Loucy (cell line): ENCODE measurements around the gene FAM163B.

Source experiments
- H2AFZ ChIP-seq: fragments of 200-600 bp; sonication (generic); 2 replicates; pipeline ENCODE4 v1.6.0; 2016; ENCODE audit warnings: antibody characterized with exemption, mild to moderate bottlenecking, low read length, moderate library complexity
- H3F3A ChIP-seq: fragments of 200-600 bp; 2 replicates; pipeline ENCODE4 v1.6.0; 2016; ENCODE audit warnings: antibody characterized with exemption, low read depth, mild to moderate bottlenecking
- H3K27me3 ChIP-seq: fragments of 200-600 bp; sonication (generic); 2 replicates; pipeline ENCODE4 v1.6.1; 2014; ENCODE audit warnings: low read length, mild to moderate bottlenecking; ENCODE audit not compliant: insufficient read depth, poor library complexity, severe bottlenecking
- H3K36me3 ChIP-seq: fragments of 200-600 bp; sonication (generic); 2 replicates; pipeline ENCODE4 v1.6.1; 2016; ENCODE audit warnings: low read length; ENCODE audit not compliant: insufficient read depth
- H3K4me1 ChIP-seq: fragments of 200-600 bp; sonication (generic); 2 replicates; pipeline ENCODE4 v1.5.1; 2014; ENCODE audit warnings: low read length, mild to moderate bottlenecking; ENCODE audit not compliant: insufficient read depth, poor library complexity, severe bottlenecking
- H3K4me2 ChIP-seq: fragments of 200-600 bp; sonication (generic); 2 replicates; pipeline ENCODE4 v1.6.0; 2014; ENCODE audit warnings: antibody characterized with exemption, low read length, low read depth, mild to moderate bottlenecking; ENCODE audit not compliant: poor library complexity, severe bottlenecking
- H3K4me3 ChIP-seq: fragments of 200-600 bp; sonication (generic); 2 replicates; pipeline ENCODE4 v1.5.1; 2014; ENCODE audit warnings: low read length, mild to moderate bottlenecking, mixed read lengths; ENCODE audit not compliant: poor library complexity, severe bottlenecking
- H3K79me2 ChIP-seq: fragments of 200-600 bp; sonication (generic); 2 replicates; pipeline ENCODE4 v1.6.1; 2014; ENCODE audit warnings: low read length; ENCODE audit not compliant: insufficient read depth
- H3K9ac ChIP-seq: fragments of 200-600 bp; sonication (generic); 2 replicates; pipeline ENCODE4 v1.6.0; 2014; ENCODE audit warnings: mild to moderate bottlenecking, low read depth, low read length, moderate library complexity; ENCODE audit not compliant: poor library complexity, severe bottlenecking
- H3K9me2 ChIP-seq: fragments of 200-600 bp; sonication (generic); replicated peaks from 2 replicates; pipeline ENCODE4 v1.6.1; 2016; ENCODE audit warnings: low read depth, low read length, mixed read lengths
- H3K9me3 ChIP-seq: fragments of 200-600 bp; sonication (generic); 2 replicates; pipeline ENCODE4 v1.6.1; 2014; ENCODE audit warnings: mild to moderate bottlenecking, antibody characterized with exemption, low read length, low read depth; ENCODE audit not compliant: insufficient read depth
- H4K20me1 ChIP-seq: fragments of 200-600 bp; sonication (generic); 2 replicates; pipeline ENCODE4 v1.6.0; 2014; ENCODE audit warnings: antibody characterized with exemption, low read length, mild to moderate bottlenecking; ENCODE audit not compliant: insufficient read depth, poor library complexity, severe bottlenecking
- EZH2phosphoT487 ChIP-seq: fragments of 200-600 bp; IDR thresholded peaks from 2 replicates; pipeline ENCODE4 v1.6.1; 2018; ENCODE audit warnings: antibody characterized with exemption, mild to moderate bottlenecking, moderate library complexity, borderline replicate concordance
- TF ChIP-seq, protein P1 (sequence below): fragments of 200-600 bp; sonication (generic); conservative IDR thresholded peaks from 2 replicates; pipeline ENCODE4 v1.5.1; 2014; ENCODE audit warnings: mild to moderate bottlenecking, antibody characterized with exemption, low read length

The FAM163B gene

DNA sequence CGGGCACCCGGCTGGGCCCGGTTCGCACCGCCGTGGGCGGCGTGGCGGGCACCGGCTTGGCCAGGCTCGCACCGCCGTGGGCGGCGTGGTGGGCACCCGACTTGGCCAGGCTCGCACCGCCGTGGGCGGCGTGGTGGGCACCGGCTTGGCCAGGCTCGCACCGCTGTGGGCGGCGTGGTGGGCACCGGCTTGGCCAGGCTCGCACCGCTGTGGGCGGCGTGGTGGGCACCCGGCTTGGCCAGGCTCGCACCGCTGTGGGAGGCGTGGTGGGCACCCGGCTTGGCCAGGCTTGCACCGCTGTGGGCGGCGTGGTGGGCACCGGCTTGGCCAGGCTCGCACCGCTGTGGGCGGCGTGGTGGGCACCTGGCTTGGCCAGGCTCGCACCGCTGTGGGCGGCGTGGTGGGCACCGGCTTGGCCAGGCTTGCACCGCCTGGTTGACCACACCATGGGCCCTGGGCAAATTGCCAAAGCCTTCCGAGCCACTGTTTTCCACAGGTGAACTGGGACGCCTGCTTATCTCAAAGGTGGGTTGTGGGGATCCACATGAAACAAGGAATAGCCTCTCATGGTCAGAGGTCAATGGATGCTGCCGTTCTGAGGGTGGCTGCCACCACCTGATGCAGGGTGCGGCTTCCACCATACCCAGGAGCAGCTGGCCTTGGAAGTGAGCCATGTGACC, 46.4 kb downstream of the FAM163B start:
- Histone ChIP-seq H3K27me3 (no peaks in the 10 kb centered on the region), H3K4me1 (peaks cover 13% of the 10 kb centered on the region), H4K20me1 (no peaks in the 10 kb centered on the region), H3K4me2 (no peak overlapping the region), H3K9me2 (no peaks in the 10 kb centered on the region), H3K79me2 (no peaks in the 10 kb centered on the region), H3K9me3 (no peaks in the 10 kb centered on the region), H3K9ac (no peak overlapping the region), H3K4me3 (no peak overlapping the region), H3K36me3 (no peaks in the 10 kb centered on the region), H3F3A (no peaks in the 10 kb centered on the region), H2AFZ (no peak overlapping the region)
- TF ChIP-seq EZH2phosphoT487 = no peak
- TF ChIP-seq, protein P1, sequence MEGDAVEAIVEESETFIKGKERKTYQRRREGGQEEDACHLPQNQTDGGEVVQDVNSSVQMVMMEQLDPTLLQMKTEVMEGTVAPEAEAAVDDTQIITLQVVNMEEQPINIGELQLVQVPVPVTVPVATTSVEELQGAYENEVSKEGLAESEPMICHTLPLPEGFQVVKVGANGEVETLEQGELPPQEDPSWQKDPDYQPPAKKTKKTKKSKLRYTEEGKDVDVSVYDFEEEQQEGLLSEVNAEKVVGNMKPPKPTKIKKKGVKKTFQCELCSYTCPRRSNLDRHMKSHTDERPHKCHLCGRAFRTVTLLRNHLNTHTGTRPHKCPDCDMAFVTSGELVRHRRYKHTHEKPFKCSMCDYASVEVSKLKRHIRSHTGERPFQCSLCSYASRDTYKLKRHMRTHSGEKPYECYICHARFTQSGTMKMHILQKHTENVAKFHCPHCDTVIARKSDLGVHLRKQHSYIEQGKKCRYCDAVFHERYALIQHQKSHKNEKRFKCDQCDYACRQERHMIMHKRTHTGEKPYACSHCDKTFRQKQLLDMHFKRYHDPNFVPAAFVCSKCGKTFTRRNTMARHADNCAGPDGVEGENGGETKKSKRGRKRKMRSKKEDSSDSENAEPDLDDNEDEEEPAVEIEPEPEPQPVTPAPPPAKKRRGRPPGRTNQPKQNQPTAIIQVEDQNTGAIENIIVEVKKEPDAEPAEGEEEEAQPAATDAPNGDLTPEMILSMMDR = no peak

DNA sequence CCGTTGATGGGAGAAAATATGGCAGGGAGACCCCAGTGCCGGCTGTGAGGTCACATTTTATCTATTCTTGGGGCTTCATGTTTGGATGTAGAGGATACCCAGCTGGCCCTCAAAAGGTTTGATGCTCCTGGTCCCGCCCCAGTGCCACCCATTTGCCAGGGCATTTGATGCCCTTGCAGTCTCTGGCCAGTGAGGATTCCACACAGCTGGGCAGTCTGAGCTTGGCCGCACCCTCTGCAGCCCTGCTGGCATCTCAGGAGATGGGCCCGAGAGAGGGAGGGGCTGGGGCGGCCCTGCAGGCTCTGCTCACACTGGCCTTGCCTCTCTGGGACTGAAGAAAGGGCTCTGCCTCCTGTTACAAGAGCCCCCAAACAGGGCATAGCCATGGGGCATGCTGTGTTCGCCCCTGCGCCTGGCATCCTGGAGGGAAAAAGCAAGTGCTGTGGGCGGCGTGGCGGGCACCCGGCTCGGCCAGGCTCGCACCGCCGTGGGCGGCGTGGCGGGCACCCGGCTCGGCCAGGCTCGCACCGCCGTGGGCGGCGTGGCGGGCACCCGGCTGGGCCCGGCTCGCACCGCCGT, 47.1 kb downstream of the FAM163B start:
- Histone ChIP-seq H3K27me3 (no peaks in the 10 kb centered on the region), H3K4me2 (no peak overlapping the region), H2AFZ (no peak overlapping the region), H3K9ac (no peak overlapping the region), H3K9me3 (no peaks in the 10 kb centered on the region), H3K79me2 (no peaks in the 10 kb centered on the region), H4K20me1 (no peaks in the 10 kb centered on the region), H3F3A (no peaks in the 10 kb centered on the region), H3K4me3 (no peak overlapping the region), H3K36me3 (no peaks in the 10 kb centered on the region), H3K4me1 (peaks cover 20% of the 10 kb centered on the region), H3K9me2 (no peaks in the 10 kb centered on the region)
- TF ChIP-seq, protein P1 = no peak
- no peak for TF ChIP-seq EZH2phosphoT487

DNA sequence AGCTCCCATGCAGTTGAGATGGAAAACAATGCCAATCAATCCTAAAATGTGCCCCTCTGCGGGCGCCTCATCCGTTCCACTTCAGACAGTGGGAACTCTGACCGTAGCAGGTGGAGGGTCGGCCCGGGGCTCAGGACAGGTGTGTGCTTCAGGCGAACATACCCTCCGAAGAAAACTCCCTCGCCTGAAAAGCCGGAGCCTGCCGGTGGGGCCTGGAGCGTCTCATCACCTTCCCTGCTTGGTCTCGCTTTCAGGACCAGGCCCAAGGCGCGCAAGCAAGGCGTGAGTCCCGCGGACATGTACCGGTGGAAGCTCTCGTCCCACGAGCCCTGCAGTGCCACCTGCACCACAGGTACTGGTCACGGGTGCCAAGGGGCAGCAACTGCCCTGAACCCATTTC, 48.2 kb downstream of the FAM163B start:
- Histone ChIP-seq H3K4me1 (peaks cover 31% of the 10 kb centered on the region), H3K4me3 (no peak overlapping the region), H3K9ac (no peak overlapping the region), H3F3A (no peaks in the 10 kb centered on the region), H3K36me3 (no peaks in the 10 kb centered on the region), H3K4me2 (no peak overlapping the region), H3K9me2 (no peaks in the 10 kb centered on the region), H4K20me1 (no peaks in the 10 kb centered on the region), H3K27me3 (no peaks in the 10 kb centered on the region), H3K9me3 (no peaks in the 10 kb centered on the region), H2AFZ (no peak overlapping the region), H3K79me2 (no peaks in the 10 kb centered on the region)
- no peak for TF ChIP-seq EZH2phosphoT487
- TF ChIP-seq, protein P1 = no peak
